ENCODE results near the gene EPAS1. TPM values are rescaled to one million over a fixed set of nuclear protein-coding genes. Genes with fewer than 3 reads are reported as not detected.

Gene EPAS1
- polyA plus RNA-seq, 1 of the 3 experiments (the other 2 are of a cell fraction) = 69.2 TPM

GRCh38 chr2:46266134-46266533 is 31.1 kb upstream of the EPAS1 start:
- Histone ChIP-seq H3K9me2 (no peaks in the 10 kb centered on the region), H3K79me2 (ENCODE audit: insufficient read depth) (no peaks in the 10 kb centered on the region), H3K4me1 (ENCODE audit: control insufficient read depth in 1 of 2, insufficient read depth in 2 of 2, low read depth in 1 of 2, low read length in 1 of 2) (peaks cover 9 to 10% of the 10 kb centered on the region in 2 experiments; a peak in 3 of 4 replicates), H3K4me2 (no peak overlapping the region), H3K9me3 (no peaks in the 10 kb centered on the region), H3K27me3 (ENCODE audit: insufficient read depth) (no peaks in the 10 kb centered on the region), H3K9ac (no peak overlapping the region), H3F3A (replicated peaks; ENCODE audit: insufficient read depth) (peaks cover 10% of the 10 kb centered on the region), H3K4me3 (ENCODE audit: low read depth in 2 of 2, low read length in 1 of 2) (no peak overlapping the region), H2AFZ (ENCODE audit: low read depth) (no peak overlapping the region), H3K27ac (ENCODE audit: low read depth in 2 of 2, low read length in 1 of 2) (no peak overlapping the region), H4K20me1 (ENCODE audit: insufficient read depth) (no peaks in the 10 kb centered on the region), H3K36me3 (replicated peaks in 1 of 2; ENCODE audit: control insufficient read depth in 1 of 2, insufficient read depth in 2 of 2, low read length in 1 of 2) (no peaks in the 10 kb centered on the region)
- ChIA-PET CTCF (interaction anchor here (1.6 kb wide), 1 partner anchor 13 kb away, joined by 3 read pairs; no protein-coding TSS in a partner anchor), POLR2A (no interaction called here)
- TF ChIP-seq JUND (IDR thresholded peaks at IDR 0.05) (no peak), MEF2A (IDR thresholded peaks at IDR 0.05; ENCODE audit: borderline replicate concordance, low read depth) (no peak), SMC3 (IDR thresholded peaks at IDR 0.05; ENCODE audit: low read depth, low read length) (no peak), MXI1 (IDR thresholded peaks at IDR 0.05; ENCODE audit: low read depth, low read length) (no peak), CTCF (IDR thresholded peaks at IDR 0.05) (no peak), REST (IDR thresholded peaks at IDR 0.05; ENCODE audit: low read depth, low read length) (no peak), CHD2 (IDR thresholded peaks at IDR 0.05; ENCODE audit: low read length, partially characterized antibody) (no peak), YY1 (IDR thresholded peaks at IDR 0.05; ENCODE audit: low read depth) (no peak), TEAD4 (IDR thresholded peaks at IDR 0.05; ENCODE audit: borderline replicate concordance, insufficient read depth) (no peak), USF1 (IDR thresholded peaks at IDR 0.05; ENCODE audit: borderline replicate concordance, low read depth) (no peak), EZH2phosphoT487 (IDR thresholded peaks at IDR 0.05; ENCODE audit: borderline replicate concordance, low read depth) (no peak), FOSL2 (IDR thresholded peaks at IDR 0.05; ENCODE audit: borderline replicate concordance, low read depth) (no peak)
- 92% methylated on average over 5 of the region's 5 CpGs for WGBS (ENCODE audit: low lambda C conversion rate)
- no peak for DNase-seq
